SK-N-SH treated with all-trans-retinoic acid at 6 μM for 48 hours (cell line): ENCODE data around the gene RASD1.

Experiments
- ATAC-seq: fragments of 200-7000 bp; cut with Tn5 transposase; 3 replicates; pipeline ENCODE4 v1.9.1; 2020; ENCODE audit warnings: mild to moderate bottlenecking, moderate library complexity
- BACH2 ChIP-seq: fragments of 250-450 bp; sonication (Bioruptor Pico); IDR thresholded peaks from 2 replicates; pipeline ENCODE4 v1.9.0; 2021; ENCODE audit warnings: mild to moderate bottlenecking, borderline replicate concordance
- CSDC2 ChIP-seq: fragments of 250-450 bp; sonication (Bioruptor Pico); IDR thresholded peaks from 2 replicates; pipeline ENCODE4 v1.5.0; 2020; ENCODE audit warnings: mild to moderate bottlenecking, moderate library complexity
- ESRRG ChIP-seq: fragments of 250-450 bp; sonication (Bioruptor Pico); IDR thresholded peaks from 2 replicates; pipeline ENCODE4 v1.6.1; 2021; ENCODE audit warnings: mild to moderate bottlenecking
- GLIS3 ChIP-seq: fragments of 250-450 bp; sonication (Bioruptor Pico); IDR thresholded peaks from 2 replicates; pipeline ENCODE4 v1.5.0; 2020; ENCODE audit warnings: mild to moderate bottlenecking, moderate library complexity
- ISL1 ChIP-seq: fragments of 250-450 bp; sonication (Bioruptor Pico); IDR thresholded peaks from 2 replicates; pipeline ENCODE4 v2.1.2; 2022; ENCODE audit warnings: mild to moderate bottlenecking, moderate library complexity
- RARB ChIP-seq: fragments of 250-450 bp; sonication (Bioruptor Pico); IDR thresholded peaks from 2 replicates; pipeline ENCODE4 v1.8.0; 2021; ENCODE audit warnings: mild to moderate bottlenecking, moderate library complexity
- TCF4 ChIP-seq: fragments of 250-450 bp; sonication (Bioruptor Pico); IDR thresholded peaks from 2 replicates; pipeline ENCODE4 v1.8.0; 2021; ENCODE audit warnings: mild to moderate bottlenecking, moderate library complexity, borderline replicate concordance
- TOX ChIP-seq: fragments of 250-450 bp; sonication (Bioruptor Pico); IDR thresholded peaks from 2 replicates; pipeline ENCODE4 v1.8.0; 2021; ENCODE audit warnings: mild to moderate bottlenecking, moderate library complexity, borderline replicate concordance
- ZC3H10 ChIP-seq: fragments of 250-450 bp; sonication (Bioruptor Pico); IDR thresholded peaks from 2 replicates; pipeline ENCODE4 v1.5.1; 2021; ENCODE audit warnings: mild to moderate bottlenecking, moderate library complexity
- ZFP3 ChIP-seq: fragments of 250-450 bp; sonication (Bioruptor Pico); IDR thresholded peaks from 2 replicates; pipeline ENCODE4 v1.5.0; 2020; ENCODE audit warnings: mild to moderate bottlenecking, moderate library complexity
- ZFP30 ChIP-seq: fragments of 450-650 bp; formaldehyde crosslinking; IDR thresholded peaks from 2 replicates; pipeline ENCODE4 v1.5.0; 2022; ENCODE audit warnings: mild to moderate bottlenecking, moderate library complexity
- ZNF565 ChIP-seq: fragments of 450-650 bp; formaldehyde crosslinking; conservative IDR thresholded peaks from 2 replicates; pipeline ENCODE4 v1.5.0; 2020; ENCODE audit warnings: low read depth, mild to moderate bottlenecking, moderate library complexity
- ZNF70 ChIP-seq: fragments of 450-650 bp; formaldehyde crosslinking; IDR thresholded peaks from 2 replicates; pipeline ENCODE4 v1.5.0; 2020; ENCODE audit warnings: mild to moderate bottlenecking, moderate library complexity
- ZNF8 ChIP-seq: fragments of 450-650 bp; formaldehyde crosslinking; IDR thresholded peaks from 2 replicates; pipeline ENCODE4 v1.5.0; 2020; ENCODE audit warnings: mild to moderate bottlenecking, moderate library complexity
- TF ChIP-seq, protein P1 (sequence below): fragments of 250-450 bp; sonication (Bioruptor Pico); IDR thresholded peaks from 2 replicates; pipeline ENCODE4 v1.8.0; 2021; ENCODE audit warnings: low read depth, mild to moderate bottlenecking, moderate library complexity, borderline replicate concordance
- TF ChIP-seq, protein P2 (sequence below): fragments of 250-450 bp; sonication (Bioruptor Pico); IDR thresholded peaks from 2 replicates; pipeline ENCODE4 v1.5.0; 2020; ENCODE audit warnings: mild to moderate bottlenecking, moderate library complexity
- TF ChIP-seq, protein P3 (sequence below): fragments of 250-450 bp; sonication (Bioruptor Pico); IDR thresholded peaks from 2 replicates; pipeline ENCODE4 v1.5.1; 2020; ENCODE audit warnings: low read depth, mild to moderate bottlenecking, moderate library complexity
- TF ChIP-seq, protein P4 (sequence below): fragments of 250-450 bp; sonication (Bioruptor Pico); IDR thresholded peaks from 2 replicates; pipeline ENCODE4 v1.8.0; 2020; ENCODE audit warnings: mild to moderate bottlenecking, moderate library complexity, borderline replicate concordance
- TF ChIP-seq, protein P5 (sequence below): fragments of 250-450 bp; sonication (Bioruptor Pico); IDR thresholded peaks from 2 replicates; pipeline ENCODE4 v1.5.1; 2021; ENCODE audit warnings: mild to moderate bottlenecking, moderate library complexity

The RASD1 gene

GRCh38 chr17:17511881-17512858 lies 16.0 kb upstream of the RASD1 start:
- ATAC-seq: peak; percentile 91
- no peak for TF ChIP-seq ZFP30 (CRISPR knock-in tag)
- TF ChIP-seq ZNF70: no peak
- TF ChIP-seq ZC3H10 (CRISPR knock-in tag): no peak
- no peak for TF ChIP-seq ZFP3 (CRISPR knock-in tag)
- TF ChIP-seq GLIS3 (CRISPR knock-in tag): no peak
- TF ChIP-seq ZNF8 (CRISPR knock-in tag): no peak
- TF ChIP-seq, protein P1, sequence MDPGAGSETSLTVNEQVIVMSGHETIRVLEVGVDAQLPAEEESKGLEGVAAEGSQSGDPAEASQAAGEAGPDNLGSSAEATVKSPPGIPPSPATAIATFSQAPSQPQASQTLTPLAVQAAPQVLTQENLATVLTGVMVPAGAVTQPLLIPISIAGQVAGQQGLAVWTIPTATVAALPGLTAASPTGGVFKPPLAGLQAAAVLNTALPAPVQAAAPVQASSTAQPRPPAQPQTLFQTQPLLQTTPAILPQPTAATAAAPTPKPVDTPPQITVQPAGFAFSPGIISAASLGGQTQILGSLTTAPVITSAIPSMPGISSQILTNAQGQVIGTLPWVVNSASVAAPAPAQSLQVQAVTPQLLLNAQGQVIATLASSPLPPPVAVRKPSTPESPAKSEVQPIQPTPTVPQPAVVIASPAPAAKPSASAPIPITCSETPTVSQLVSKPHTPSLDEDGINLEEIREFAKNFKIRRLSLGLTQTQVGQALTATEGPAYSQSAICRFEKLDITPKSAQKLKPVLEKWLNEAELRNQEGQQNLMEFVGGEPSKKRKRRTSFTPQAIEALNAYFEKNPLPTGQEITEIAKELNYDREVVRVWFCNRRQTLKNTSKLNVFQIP: no peak
- TF ChIP-seq, protein P2, sequence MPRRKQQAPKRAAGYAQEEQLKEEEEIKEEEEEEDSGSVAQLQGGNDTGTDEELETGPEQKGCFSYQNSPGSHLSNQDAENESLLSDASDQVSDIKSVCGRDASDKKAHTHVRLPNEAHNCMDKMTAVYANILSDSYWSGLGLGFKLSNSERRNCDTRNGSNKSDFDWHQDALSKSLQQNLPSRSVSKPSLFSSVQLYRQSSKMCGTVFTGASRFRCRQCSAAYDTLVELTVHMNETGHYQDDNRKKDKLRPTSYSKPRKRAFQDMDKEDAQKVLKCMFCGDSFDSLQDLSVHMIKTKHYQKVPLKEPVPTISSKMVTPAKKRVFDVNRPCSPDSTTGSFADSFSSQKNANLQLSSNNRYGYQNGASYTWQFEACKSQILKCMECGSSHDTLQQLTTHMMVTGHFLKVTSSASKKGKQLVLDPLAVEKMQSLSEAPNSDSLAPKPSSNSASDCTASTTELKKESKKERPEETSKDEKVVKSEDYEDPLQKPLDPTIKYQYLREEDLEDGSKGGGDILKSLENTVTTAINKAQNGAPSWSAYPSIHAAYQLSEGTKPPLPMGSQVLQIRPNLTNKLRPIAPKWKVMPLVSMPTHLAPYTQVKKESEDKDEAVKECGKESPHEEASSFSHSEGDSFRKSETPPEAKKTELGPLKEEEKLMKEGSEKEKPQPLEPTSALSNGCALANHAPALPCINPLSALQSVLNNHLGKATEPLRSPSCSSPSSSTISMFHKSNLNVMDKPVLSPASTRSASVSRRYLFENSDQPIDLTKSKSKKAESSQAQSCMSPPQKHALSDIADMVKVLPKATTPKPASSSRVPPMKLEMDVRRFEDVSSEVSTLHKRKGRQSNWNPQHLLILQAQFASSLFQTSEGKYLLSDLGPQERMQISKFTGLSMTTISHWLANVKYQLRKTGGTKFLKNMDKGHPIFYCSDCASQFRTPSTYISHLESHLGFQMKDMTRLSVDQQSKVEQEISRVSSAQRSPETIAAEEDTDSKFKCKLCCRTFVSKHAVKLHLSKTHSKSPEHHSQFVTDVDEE (CRISPR knock-in tag): no peak
- TF ChIP-seq, protein P3, sequence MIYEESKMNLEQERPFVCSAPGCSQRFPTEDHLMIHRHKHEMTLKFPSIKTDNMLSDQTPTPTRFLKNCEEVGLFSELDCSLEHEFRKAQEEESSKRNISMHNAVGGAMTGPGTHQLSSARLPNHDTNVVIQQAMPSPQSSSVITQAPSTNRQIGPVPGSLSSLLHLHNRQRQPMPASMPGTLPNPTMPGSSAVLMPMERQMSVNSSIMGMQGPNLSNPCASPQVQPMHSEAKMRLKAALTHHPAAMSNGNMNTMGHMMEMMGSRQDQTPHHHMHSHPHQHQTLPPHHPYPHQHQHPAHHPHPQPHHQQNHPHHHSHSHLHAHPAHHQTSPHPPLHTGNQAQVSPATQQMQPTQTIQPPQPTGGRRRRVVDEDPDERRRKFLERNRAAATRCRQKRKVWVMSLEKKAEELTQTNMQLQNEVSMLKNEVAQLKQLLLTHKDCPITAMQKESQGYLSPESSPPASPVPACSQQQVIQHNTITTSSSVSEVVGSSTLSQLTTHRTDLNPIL (CRISPR knock-in tag): no peak
- no peak for TF ChIP-seq RARB (CRISPR knock-in tag)
- TF ChIP-seq TOX: no peak
- no peak for TF ChIP-seq BACH2 (CRISPR knock-in tag)
- TF ChIP-seq ISL1: no peak
- no peak for TF ChIP-seq CSDC2 (CRISPR knock-in tag)
- TF ChIP-seq, protein P4, sequence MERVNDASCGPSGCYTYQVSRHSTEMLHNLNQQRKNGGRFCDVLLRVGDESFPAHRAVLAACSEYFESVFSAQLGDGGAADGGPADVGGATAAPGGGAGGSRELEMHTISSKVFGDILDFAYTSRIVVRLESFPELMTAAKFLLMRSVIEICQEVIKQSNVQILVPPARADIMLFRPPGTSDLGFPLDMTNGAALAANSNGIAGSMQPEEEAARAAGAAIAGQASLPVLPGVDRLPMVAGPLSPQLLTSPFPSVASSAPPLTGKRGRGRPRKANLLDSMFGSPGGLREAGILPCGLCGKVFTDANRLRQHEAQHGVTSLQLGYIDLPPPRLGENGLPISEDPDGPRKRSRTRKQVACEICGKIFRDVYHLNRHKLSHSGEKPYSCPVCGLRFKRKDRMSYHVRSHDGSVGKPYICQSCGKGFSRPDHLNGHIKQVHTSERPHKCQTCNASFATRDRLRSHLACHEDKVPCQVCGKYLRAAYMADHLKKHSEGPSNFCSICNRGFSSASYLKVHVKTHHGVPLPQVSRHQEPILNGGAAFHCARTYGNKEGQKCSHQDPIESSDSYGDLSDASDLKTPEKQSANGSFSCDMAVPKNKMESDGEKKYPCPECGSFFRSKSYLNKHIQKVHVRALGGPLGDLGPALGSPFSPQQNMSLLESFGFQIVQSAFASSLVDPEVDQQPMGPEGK: no peak
- TF ChIP-seq, protein P5, sequence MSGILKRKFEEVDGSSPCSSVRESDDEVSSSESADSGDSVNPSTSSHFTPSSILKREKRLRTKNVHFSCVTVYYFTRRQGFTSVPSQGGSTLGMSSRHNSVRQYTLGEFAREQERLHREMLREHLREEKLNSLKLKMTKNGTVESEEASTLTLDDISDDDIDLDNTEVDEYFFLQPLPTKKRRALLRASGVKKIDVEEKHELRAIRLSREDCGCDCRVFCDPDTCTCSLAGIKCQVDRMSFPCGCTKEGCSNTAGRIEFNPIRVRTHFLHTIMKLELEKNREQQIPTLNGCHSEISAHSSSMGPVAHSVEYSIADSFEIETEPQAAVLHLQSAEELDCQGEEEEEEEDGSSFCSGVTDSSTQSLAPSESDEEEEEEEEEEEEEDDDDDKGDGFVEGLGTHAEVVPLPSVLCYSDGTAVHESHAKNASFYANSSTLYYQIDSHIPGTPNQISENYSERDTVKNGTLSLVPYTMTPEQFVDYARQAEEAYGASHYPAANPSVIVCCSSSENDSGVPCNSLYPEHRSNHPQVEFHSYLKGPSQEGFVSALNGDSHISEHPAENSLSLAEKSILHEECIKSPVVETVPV (CRISPR knock-in tag): no peak
- TF ChIP-seq ZNF565 (CRISPR knock-in tag): no peak

DNA sequence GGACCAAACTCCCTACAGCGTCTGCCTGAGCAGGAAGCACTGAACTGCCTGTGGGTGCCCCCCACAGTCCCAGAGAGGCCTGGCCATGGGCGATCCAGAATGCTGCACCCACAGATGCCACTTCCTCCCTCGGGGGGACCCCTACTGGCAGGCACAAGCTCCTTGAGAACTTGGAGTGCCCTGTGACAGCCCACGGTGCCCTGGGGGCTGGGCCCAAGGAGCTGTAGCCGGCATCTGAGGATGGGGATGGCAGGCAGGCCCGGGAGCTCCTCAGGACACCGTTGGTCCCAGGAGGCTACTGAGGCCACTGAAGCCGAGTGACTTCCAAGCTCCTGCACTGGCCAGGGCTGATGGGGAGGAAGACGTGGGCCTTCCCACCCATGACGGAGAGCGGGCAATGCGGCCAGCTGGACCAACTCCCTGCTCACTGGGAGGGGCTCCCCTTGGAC lies 15.1 kb upstream of the RASD1 start:
- TF ChIP-seq ZNF8 (CRISPR knock-in tag) (no peak), ZNF565 (CRISPR knock-in tag) (no peak), TOX (no peak), ISL1 (no peak), ESRRG (CRISPR knock-in tag) (no peak), ZNF70 (no peak), ZFP30 (CRISPR knock-in tag) (no peak), ZC3H10 (CRISPR knock-in tag) (no peak), TCF4 (no peak), GLIS3 (CRISPR knock-in tag) (no peak)
- TF ChIP-seq, protein P2 (CRISPR knock-in tag): no peak
- no peak for ATAC-seq
